CD14-positive monocyte (primary cell): ENCODE results near the gene MRPL51. TPM values are rescaled to one million over a fixed set of nuclear protein-coding genes. Genes with fewer than 3 reads are reported as not detected.

ENCODE experiments used
- DNase-seq, 3 donors: peaks; one replicate each; pipeline ENCODE4 v3.0.0-alpha.2; 2011 to 2022
- H2AFZ ChIP-seq: 2 replicates; pipeline ENCODE4 v1.6.0; 2012; ENCODE audit warnings: mild to moderate bottlenecking, low read depth, low read length, inconsistent platforms; ENCODE audit not compliant: insufficient read depth, poor library complexity, severe bottlenecking
- H3K27ac ChIP-seq, 2 donors: 1 replicate in 1 of 2; 2 replicates in 1 of 2; pipeline ENCODE4 v1.5.1; 2012 to 2013; ENCODE audit warnings: low read length in 2 of 2, control low read depth in 1 of 2, inconsistent platforms in 1 of 2, low read depth in 1 of 2, mild to moderate bottlenecking in 1 of 2
- H3K27me3 ChIP-seq, 2 donors: one replicate each; pipeline versions ENCODE4 v1.6.0 to v1.6.1; 2011 to 2013; ENCODE audit warnings: low read length in 2 of 2; ENCODE audit not compliant: control insufficient read depth in 2 of 2, insufficient read depth in 2 of 2
- H3K36me3 ChIP-seq, 2 donors: replicated peaks in 1 of 2; 1 replicate in 1 of 2; 2 replicates in 1 of 2; pipeline versions ENCODE4 v1.5.1 to v1.6.1; 2012 to 2013; ENCODE audit warnings: low read length in 2 of 2, control low read depth in 1 of 2, inconsistent platforms in 1 of 2, mild to moderate bottlenecking in 1 of 2; ENCODE audit not compliant: insufficient read depth in 2 of 2, control insufficient read depth in 1 of 2
- H3K4me1 ChIP-seq, 2 donors: 1 replicate in 1 of 2; 2 replicates in 1 of 2; pipeline versions ENCODE4 v1.5.1 to v1.6.1; 2012 to 2013; ENCODE audit warnings: low read length in 2 of 2, control low read depth in 1 of 2, inconsistent platforms in 1 of 2, mild to moderate bottlenecking in 1 of 2, moderate library complexity in 1 of 2; ENCODE audit not compliant: insufficient read depth in 2 of 2, control insufficient read depth in 1 of 2
- H3K4me2 ChIP-seq: replicated peaks from 2 replicates; pipeline ENCODE3; 2012; ENCODE audit warnings: low read length, moderate library complexity, mild to moderate bottlenecking; ENCODE audit not compliant: poor library complexity, severe bottlenecking; ENCODE audit errors: extremely low read depth
- H3K4me3 ChIP-seq, 3 experiments: fragments of 200-600 bp in 1 of 3; sonication (generic) in 1 of 3; replicated peaks in 1 of 3; 1 replicate in 2 of 3; 2 replicates in 1 of 3; pipeline ENCODE4 v1.5.1; 2011 to 2013; ENCODE audit warnings: low read length in 3 of 3, mild to moderate bottlenecking in 3 of 3, control low read depth in 2 of 3, low read depth in 2 of 3, inconsistent platforms in 1 of 3, moderate library complexity in 1 of 3
- H3K79me2 ChIP-seq: 2 replicates; pipeline ENCODE4 v1.6.0; 2012; ENCODE audit warnings: mild to moderate bottlenecking, control low read depth, inconsistent platforms, low read length, moderate library complexity; ENCODE audit not compliant: insufficient read depth
- H3K9ac ChIP-seq: 2 replicates; pipeline ENCODE4 v1.6.0; 2017; ENCODE audit warnings: low read length, mild to moderate bottlenecking; ENCODE audit not compliant: insufficient read depth, poor library complexity, severe bottlenecking
- H3K9me3 ChIP-seq, 2 donors: replicated peaks in 1 of 2; 1 replicate in 1 of 2; 2 replicates in 1 of 2; pipeline versions ENCODE4 v1.5.1 to v1.6.1; 2012 to 2013; ENCODE audit warnings: low read length in 2 of 2, control low read depth in 1 of 2; ENCODE audit not compliant: control insufficient read depth in 1 of 2, insufficient read depth in 1 of 2
- H4K20me1 ChIP-seq: 2 replicates; pipeline ENCODE4 v1.6.0; 2012; ENCODE audit warnings: mild to moderate bottlenecking, low read length, control low read depth, moderate library complexity; ENCODE audit not compliant: insufficient read depth
- H3K27ac Mint-ChIP-seq, 7 donors: one replicate each; pipeline ENCODE4 v1.8.0; 2020; ENCODE audit warnings: mild to moderate bottlenecking in 7 of 7, mixed read lengths in 7 of 7, moderate library complexity in 6 of 7, inconsistent platforms in 2 of 7
- H3K27me3 Mint-ChIP-seq, 3 donors: one replicate each; pipeline ENCODE4 v1.8.0; 2021 to 2022; ENCODE audit warnings: low read depth in 3 of 3, mild to moderate bottlenecking in 3 of 3, mixed read lengths in 3 of 3, moderate library complexity in 3 of 3, inconsistent platforms in 1 of 3
- H3K36me3 Mint-ChIP-seq, 2 donors: one replicate each; pipeline ENCODE4 v1.8.0; 2020; ENCODE audit warnings: mixed read lengths in 2 of 2, inconsistent platforms in 1 of 2, mild to moderate bottlenecking in 1 of 2
- H3K4me1 Mint-ChIP-seq: one replicate; pipeline ENCODE4 v1.8.0; 2020; ENCODE audit warnings: mild to moderate bottlenecking, mixed read lengths
- H3K4me3 Mint-ChIP-seq, 2 donors: one replicate each; pipeline ENCODE4 v1.8.0; 2020; ENCODE audit warnings: mild to moderate bottlenecking in 2 of 2, mixed read lengths in 2 of 2, moderate library complexity in 1 of 2
- H3K9me3 Mint-ChIP-seq, 7 donors: one replicate each; pipeline ENCODE4 v1.8.0; 2020 to 2022; ENCODE audit warnings: mixed read lengths in 7 of 7, mild to moderate bottlenecking in 6 of 7, moderate library complexity in 6 of 7, inconsistent platforms in 2 of 7
- WGBS: methylation state at CpG from one replicate; pipeline ENCODE4 v1.1.5; 2013; ENCODE audit warnings: missing lambda C conversion rate; ENCODE audit not compliant: insufficient coverage; 5-methylcytosine and 5-hydroxymethylcytosine counted together
- intact Hi-C, 2 donors: fragments of 100-400 bp; cut with micrococcal nuclease; formaldehyde crosslinking; loops; one replicate each; pipeline versions ENCODE4 v1.15.0 to v1.15.1; 2023
- polyA plus RNA-seq, 3 donors: library from polyadenylated mRNA; depleted of rRNA in 1 of 3; unstranded in 2 of 3; stranded (reverse) in 1 of 3; fragments of 300-500 nt in 2 of 3; fragments of >200 nt in 1 of 3; fragmentation: Illumina TruSeq in 2 of 3; gene quantifications; 1 replicate in 2 of 3; 2 replicates in 1 of 3; pipeline ENCODE4 v1.2.3, GENCODE V29; 2012 to 2021
- TF ChIP-seq, protein P1 (sequence below): fragments of 200-600 bp; IDR thresholded peaks from one replicate; pipeline ENCODE4 v1.8.0; 2022; ENCODE audit warnings: antibody characterized with exemption, mild to moderate bottlenecking

MRPL51 gene
- polyA plus RNA-seq, 3 donors: 22.0 to 238 (median 189) TPM

DNA sequence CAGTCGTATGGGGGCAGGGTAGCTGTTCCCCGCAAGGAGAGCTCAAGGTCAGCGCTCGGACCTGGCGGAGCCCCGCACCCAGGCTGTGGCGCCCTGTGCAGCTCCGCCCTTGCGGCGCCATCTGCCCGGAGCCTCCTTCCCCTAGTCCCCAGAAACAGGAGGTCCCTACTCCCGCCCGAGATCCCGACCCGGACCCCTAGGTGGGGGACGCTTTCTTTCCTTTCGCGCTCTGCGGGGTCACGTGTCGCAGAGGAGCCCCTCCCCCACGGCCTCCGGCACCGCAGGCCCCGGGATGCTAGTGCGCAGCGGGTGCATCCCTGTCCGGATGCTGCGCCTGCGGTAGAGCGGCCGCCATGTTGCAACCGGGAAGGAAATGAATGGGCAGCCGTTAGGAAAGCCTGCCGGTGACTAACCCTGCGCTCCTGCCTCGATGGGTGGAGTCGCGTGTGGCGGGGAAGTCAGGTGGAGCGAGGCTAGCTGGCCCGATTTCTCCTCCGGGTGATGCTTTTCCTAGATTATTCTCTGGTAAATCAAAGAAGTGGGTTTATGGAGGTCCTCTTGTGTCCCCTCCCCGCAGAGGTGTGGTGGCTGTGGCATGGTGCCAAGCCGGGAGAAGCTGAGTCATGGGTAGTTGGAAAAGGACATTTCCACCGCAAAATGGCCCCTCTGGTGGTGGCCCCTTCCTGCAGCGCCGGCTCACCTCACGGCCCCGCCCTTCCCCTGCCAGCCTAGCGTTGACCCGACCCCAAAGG lies 42.1 kb upstream of the MRPL51 start:
- peak; percentile 93 to 95 (median 94) for DNase-seq
- Histone ChIP-seq H3K9ac (peak overlapping the region; percentile 90), H3K36me3 (peaks cover 52 to 58% of the 10 kb centered on the region in 2 donors), H3K4me1 (peaks cover 57 to 68% of the 10 kb centered on the region in 2 donors), H3K27ac (peak overlapping the region; percentile 94 to 96), H3K27me3 (no peaks in the 10 kb centered on the region), H3K4me2 (peak overlapping the region; percentile 99), H3K79me2 (peaks cover 71% of the 10 kb centered on the region), H4K20me1 (peaks cover 58% of the 10 kb centered on the region), H3K4me3 (peak overlapping the region; percentile 75 to 96 (median 95)), H2AFZ (no peak overlapping the region), H3K9me3 (no peaks in the 10 kb centered on the region)
- intact Hi-C loops: loop anchor here (2.0 to 10.0 kb wide), 8 partner anchors 14 to 420 kb away; partner anchors contain the start of genes MRPL51 (in 1 of the 2), PTPN6 (in 1 of the 2) and VAMP1 (in 1 of the 2)
- peak overlapping the region; percentile 94 to 98 for H3K4me3 Mint-ChIP-seq
- H3K27ac Mint-ChIP-seq: peak overlapping the region; percentile 95 to 99 (median 98)
- H3K9me3 Mint-ChIP-seq: no peaks in the 10 kb centered on the region
- TF ChIP-seq, protein P1, sequence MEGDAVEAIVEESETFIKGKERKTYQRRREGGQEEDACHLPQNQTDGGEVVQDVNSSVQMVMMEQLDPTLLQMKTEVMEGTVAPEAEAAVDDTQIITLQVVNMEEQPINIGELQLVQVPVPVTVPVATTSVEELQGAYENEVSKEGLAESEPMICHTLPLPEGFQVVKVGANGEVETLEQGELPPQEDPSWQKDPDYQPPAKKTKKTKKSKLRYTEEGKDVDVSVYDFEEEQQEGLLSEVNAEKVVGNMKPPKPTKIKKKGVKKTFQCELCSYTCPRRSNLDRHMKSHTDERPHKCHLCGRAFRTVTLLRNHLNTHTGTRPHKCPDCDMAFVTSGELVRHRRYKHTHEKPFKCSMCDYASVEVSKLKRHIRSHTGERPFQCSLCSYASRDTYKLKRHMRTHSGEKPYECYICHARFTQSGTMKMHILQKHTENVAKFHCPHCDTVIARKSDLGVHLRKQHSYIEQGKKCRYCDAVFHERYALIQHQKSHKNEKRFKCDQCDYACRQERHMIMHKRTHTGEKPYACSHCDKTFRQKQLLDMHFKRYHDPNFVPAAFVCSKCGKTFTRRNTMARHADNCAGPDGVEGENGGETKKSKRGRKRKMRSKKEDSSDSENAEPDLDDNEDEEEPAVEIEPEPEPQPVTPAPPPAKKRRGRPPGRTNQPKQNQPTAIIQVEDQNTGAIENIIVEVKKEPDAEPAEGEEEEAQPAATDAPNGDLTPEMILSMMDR: no peak
- H3K36me3 Mint-ChIP-seq: peaks cover 46 to 59% of the 10 kb centered on the region in 2 donors
- peaks cover 0 to 5% (median 2%) of the 10 kb centered on the region in 3 donors for H3K27me3 Mint-ChIP-seq
- peaks cover 63% of the 10 kb centered on the region for H3K4me1 Mint-ChIP-seq
- WGBS: 0% methylated on average over 48 of the region's 52 CpGs

DNA sequence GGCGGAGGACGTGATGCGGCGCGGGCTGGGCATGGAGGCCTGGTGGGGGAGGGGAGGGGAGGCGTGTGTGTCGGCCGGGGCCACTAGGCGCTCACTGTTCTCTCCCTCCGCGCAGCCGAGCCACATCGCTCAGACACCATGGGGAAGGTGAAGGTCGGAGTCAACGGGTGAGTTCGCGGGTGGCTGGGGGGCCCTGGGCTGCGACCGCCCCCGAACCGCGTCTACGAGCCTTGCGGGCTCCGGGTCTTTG lies 41.6 kb upstream of the MRPL51 start:
- Mint-ChIP-seq H3K36me3 (peaks cover 46 to 59% of the 10 kb centered on the region in 2 donors), H3K27ac (peak overlapping the region; percentile 95 to 99 (median 98)), H3K4me1 (peaks cover 58% of the 10 kb centered on the region), H3K4me3 (peak overlapping the region; percentile 94 to 98), H3K9me3 (no peaks in the 10 kb centered on the region), H3K27me3 (peaks cover 0 to 5% (median 2%) of the 10 kb centered on the region in 3 donors)
- Histone ChIP-seq H2AFZ (peak overlapping the region; percentile 94), H3K27ac (peak overlapping the region; percentile 94 to 96), H3K9me3 (no peaks in the 10 kb centered on the region), H4K20me1 (peaks cover 53% of the 10 kb centered on the region), H3K36me3 (peaks cover 52 to 58% of the 10 kb centered on the region in 2 donors), H3K27me3 (no peaks in the 10 kb centered on the region), H3K79me2 (peaks cover 70% of the 10 kb centered on the region), H3K9ac (peak overlapping the region; percentile 90), H3K4me2 (peak overlapping the region; percentile 99), H3K4me3 (peak overlapping the region; percentile 75 to 96 (median 95)), H3K4me1 (peaks cover 52 to 63% of the 10 kb centered on the region in 2 donors)
- intact Hi-C loops: loop anchor here (2.0 to 10.0 kb wide), 7 partner anchors 14 to 420 kb away; partner anchors contain the start of genes MRPL51 (in 1 of the 2), PTPN6 (in 1 of the 2) and VAMP1 (in 1 of the 2)
- DNase-seq: no peak
- TF ChIP-seq, protein P1: no peak
- 0% methylated on average over 21 of the region's 25 CpGs for WGBS
